Measurements from ENCODE around the gene IL2RA. TPM values are rescaled to one million over a fixed set of nuclear protein-coding genes. Genes with fewer than 3 reads are reported as not detected.

The IL2RA gene
- total RNA-seq, 1 experiment from 2014 or later, result not detected

DNA sequence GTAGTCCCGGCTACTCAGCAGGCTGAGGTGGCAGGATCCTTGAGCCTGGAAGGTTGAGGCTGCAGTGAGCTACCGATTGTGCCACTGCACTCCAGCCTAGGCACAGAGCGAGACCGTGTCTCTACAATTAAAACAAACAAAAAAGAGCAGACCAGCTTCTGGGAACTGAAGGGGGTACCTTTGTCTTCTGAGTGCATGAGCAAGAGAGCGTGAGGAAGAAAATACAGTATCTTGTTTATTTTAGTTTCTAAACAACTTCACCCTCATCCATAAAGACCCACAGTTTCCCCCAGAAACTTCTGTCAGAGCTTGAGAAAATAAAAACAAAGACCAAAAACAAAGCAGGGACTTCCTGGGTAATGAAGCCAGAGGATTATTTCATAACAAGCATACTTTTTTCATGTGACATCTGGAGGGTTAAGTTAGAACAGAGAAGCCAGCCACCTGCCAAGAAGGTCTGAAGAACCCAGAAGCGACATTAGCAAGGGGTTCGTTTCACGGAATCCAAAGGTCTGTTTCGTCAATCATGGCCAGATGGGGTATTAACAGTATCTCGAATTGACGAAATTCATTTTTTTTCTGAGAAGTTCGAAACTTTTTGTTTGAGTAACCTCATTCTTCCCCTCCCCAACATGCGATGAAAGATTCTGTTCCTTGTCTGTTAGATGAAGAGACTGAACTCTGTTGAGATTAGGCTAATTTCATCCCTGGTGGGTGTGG, 10.2 kb upstream of the IL2RA start:
- Histone ChIP-seq H2BK12ac (ENCODE audit: insufficient read length, low read depth, low read length) (no peak overlapping the region), H3K23me2 (ENCODE audit: insufficient read length, low read depth, low read length, poor library complexity, severe bottlenecking) (no peaks in the 10 kb centered on the region), H3K4me1 (ENCODE audit: insufficient read depth, low read length) (no peaks in the 10 kb centered on the region), H2BK20ac (ENCODE audit: low read depth, low read length, poor library complexity, severe bottlenecking) (no peak overlapping the region), H2AK5ac (ENCODE audit: insufficient read length, low read length) (no peak overlapping the region), H2BK15ac (ENCODE audit: low read depth, low read length) (no peak overlapping the region), H3K27ac (ENCODE audit: insufficient read length, low read depth, low read length) (no peak overlapping the region), H3K79me1 (ENCODE audit: insufficient read depth, low read depth, low read length, poor library complexity, severe bottlenecking) (no peaks in the 10 kb centered on the region), H2AFZ (ENCODE audit: low read length) (no peak overlapping the region), H2BK5ac (ENCODE audit: insufficient read length, low read length) (no peak overlapping the region), H3K18ac (ENCODE audit: insufficient read length, low read depth, low read length) (no peak overlapping the region), H3K27me3 (ENCODE audit: insufficient read depth, low read length) (no peaks in the 10 kb centered on the region; the same call in none of the 2 replicates), H2BK120ac (ENCODE audit: low read depth, low read length, poor library complexity, severe bottlenecking) (no peak overlapping the region), H3K14ac (ENCODE audit: insufficient read depth, low read length) (no peak overlapping the region), H3K23ac (ENCODE audit: insufficient read length, low read depth, low read length) (no peak overlapping the region), H3K9ac (ENCODE audit: extremely low read depth, insufficient read length, low read length) (no peak overlapping the region), H4K5ac (ENCODE audit: insufficient read length, low read depth, low read length) (no peak overlapping the region), H3K56ac (ENCODE audit: insufficient read length, low read depth, low read length) (no peak overlapping the region), H3K79me2 (ENCODE audit: insufficient read depth, low read length) (no peaks in the 10 kb centered on the region), H3T11ph (ENCODE audit: low read length) (no peak overlapping the region), H3K4ac (ENCODE audit: low read depth, low read length) (no peak overlapping the region), H4K8ac (replicated peaks; ENCODE audit: insufficient read length, low read depth, low read length) (no peak overlapping the region), H4K91ac (ENCODE audit: insufficient read length, low read depth, low read length) (no peak overlapping the region), H3K9me3 (ENCODE audit: control insufficient read depth, low read depth, low read length) (no peaks in the 10 kb centered on the region), H3K4me2 (ENCODE audit: insufficient read depth, insufficient read length, low read length) (no peak overlapping the region), H4K20me1 (ENCODE audit: control insufficient read depth, insufficient read depth, insufficient read length) (no peaks in the 10 kb centered on the region)
- H3K4me3 Mint-ChIP-seq, result no peak overlapping the region
- TF ChIP-seq CTCF (conservative IDR thresholded peaks at IDR 0.05), result no peak
- H3K27me3 Mint-ChIP-seq (ENCODE audit: low read depth), result peaks cover 24% of the 10 kb centered on the region
- peaks cover 3% of the 10 kb centered on the region in 2 experiments for H3K4me1 Mint-ChIP-seq
- no peak for DNase-seq
- no peaks in the 10 kb centered on the region for H3K36me3 Mint-ChIP-seq (ENCODE audit: insufficient read depth in 1 of 3, low read depth in 3 of 3)
- WGBS (ENCODE audit: extremely low coverage, insufficient read length, low lambda C conversion rate), result no CpG with 5 or more reads among the region's 13 CpGs
- no peak overlapping the region for H3K27ac Mint-ChIP-seq
- H3K9me3 Mint-ChIP-seq, result no peaks in the 10 kb centered on the region

All from H9 (cell line).